HG03095 (cell line): ENCODE results near the gene POLR2A.
"Not testable (repeated sequence)": the region's sequence is repeated elsewhere in the genome, so short reads cannot be mapped to it uniquely, and the experiment has no call there.

Experiments used
- ATAC-seq: cut with Tn5 transposase; IDR thresholded peaks from one replicate; pipeline ENCODE4 v1.9.1; 2021; ENCODE audit warnings: moderate library complexity; ENCODE audit not compliant: unreplicated experiment

Gene POLR2A

GRCh38 chr17:7478276-7479212, 5.6 kb upstream of the POLR2A start:
- no peak for ATAC-seq

GRCh38 chr17:7479213-7480088, 4.7 kb upstream of the POLR2A start, which contains the start of gene ZBTB4:
ZBTB4 (minus strand) TSS chr17:7479631; CDS start chr17:7466801, 12,830 bp downstream.
- ATAC-seq = no peak

GRCh38 chr17:7480089-7480384, 4.1 kb upstream of the POLR2A start:
- no peak for ATAC-seq

GRCh38 chr17:7481275-7481674, 2.9 kb upstream of the POLR2A start, which contains the start of gene SLC35G6:
SLC35G6 (plus strand) TSS chr17:7481446; CDS start chr17:7481517, 71 bp downstream.
- ATAC-seq = not testable (repeated sequence)

DNA sequence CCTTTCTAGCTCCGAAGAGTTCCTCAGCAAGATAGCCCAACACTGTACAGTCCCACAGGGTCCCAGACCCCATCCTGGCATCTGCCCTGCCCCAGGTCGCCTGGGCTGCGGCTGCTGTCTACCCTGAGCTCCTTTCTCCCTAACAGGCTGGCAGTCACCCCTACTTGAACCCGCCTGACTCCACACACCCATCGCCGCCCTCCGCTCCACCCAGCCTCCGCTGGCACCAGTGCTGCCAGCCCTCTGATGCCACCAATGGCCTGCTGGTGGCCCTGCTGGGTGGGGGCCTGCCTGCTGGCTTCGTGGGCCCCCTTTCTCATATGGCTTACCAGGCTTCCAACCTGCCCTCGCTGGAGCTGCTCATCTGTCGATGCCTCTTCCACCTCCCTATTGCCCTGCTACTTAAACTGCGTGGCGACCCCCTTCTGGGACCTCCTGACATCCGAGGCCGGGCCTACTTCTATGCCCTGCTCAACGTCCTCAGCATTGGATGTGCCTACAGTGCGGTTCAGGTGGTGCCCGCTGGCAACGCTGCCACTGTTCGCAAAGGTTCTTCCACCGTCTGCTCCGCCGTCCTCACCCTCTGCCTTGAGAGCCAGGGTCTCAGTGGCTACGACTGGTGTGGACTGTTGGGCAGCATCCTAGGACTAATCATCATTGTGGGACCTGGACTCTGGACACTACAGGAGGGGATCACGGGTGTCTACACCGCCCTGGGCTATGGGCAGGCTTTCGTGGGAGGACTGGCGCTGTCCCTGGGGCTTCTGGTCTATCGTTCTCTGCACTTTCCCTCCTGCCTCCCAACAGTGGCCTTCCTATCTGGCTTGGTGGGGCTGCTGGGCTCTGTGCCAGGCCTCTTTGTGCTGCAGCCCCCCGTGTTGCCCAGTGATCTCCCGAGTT, 2.1 kb upstream of the POLR2A start:
- ATAC-seq = not testable (repeated sequence)

GRCh38 chr17:7482742-7483088, 1.5 kb upstream of the POLR2A start:
- not testable (repeated sequence) for ATAC-seq

DNA sequence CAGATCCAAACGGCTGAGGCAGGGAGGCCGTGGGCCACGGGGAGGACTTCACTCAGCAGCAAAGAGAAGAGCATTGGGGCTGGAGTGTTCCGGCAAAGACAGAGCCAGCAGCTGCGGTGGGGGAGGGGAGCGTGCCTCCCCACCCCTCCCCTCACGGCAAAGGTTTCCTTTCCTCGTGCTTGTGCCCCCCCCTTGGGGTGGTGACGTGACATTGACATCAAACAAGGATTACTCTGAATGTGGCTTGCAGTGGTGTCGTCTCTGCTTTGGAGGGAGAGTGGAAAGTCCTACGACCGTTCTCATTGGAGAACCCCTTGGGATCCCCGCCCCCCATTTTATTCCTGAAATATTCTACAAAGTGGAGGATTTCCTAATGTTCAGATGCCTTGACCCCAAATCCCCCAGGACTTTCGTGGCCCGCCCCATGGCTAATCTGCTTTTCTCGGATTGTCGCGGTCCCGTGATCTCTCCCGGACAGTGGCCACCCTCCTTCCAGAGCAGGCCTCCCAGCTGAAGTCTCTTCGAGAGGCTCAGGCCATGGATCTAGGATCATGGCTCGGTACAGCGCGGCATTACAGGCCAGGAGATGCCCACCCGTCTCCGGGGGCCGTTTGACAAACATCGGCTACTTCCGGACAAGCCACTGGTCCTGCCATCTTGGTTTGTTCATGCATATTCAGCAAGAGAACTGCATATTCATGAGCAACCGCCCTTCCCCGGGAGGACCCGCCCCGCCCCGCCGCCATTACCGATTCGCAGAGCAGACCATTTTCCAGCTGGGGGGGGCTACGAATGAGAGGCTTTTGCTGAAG, 705 bp upstream of the POLR2A start:
- ATAC-seq = peak; percentile 29

DNA sequence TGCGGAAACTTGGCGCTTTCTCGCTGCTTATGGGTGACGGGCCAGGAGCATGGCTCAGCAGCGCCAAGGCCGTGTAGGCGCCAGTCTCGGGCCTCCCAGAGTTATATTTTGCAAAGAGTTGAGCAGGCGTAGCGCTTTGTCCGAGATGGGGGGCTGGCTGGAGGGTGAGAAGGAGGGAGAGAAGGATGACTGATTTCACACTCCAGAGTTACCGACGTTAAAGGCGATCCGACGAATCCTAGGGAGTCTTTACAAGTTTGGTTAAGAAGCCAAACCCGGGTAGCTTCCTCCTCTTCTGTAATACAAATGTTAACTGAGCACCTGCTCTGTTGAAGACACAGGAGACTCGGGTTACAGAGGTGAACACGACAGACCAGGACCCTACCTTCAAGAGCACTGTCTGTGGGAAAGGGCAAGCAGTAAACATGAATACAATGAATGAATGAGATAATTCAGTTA, 782 bp downstream of the POLR2A start:
- ATAC-seq = no peak

DNA sequence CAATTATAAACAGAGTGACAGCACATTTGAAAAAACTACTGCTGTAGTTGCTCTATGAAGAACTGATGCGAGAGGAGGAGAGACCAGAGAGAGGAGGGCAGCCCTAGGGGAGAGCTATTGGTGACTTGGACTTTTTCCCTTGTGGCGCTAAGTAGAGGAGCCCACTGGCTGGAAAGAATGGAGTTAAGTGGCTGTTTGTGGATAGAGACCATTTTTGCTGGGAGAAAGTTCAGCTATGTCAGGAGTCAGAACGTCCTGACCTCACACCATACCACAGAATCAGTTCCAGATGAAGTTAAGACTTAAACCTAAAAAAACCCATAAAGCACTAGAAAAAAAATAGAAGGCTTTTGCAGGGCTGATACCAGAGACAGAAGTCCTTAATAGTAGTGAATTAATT, 2.0 kb downstream of the POLR2A start:
- ATAC-seq = no peak

- ATAC-seq = no peak
These were observed 6.0 kb downstream of the POLR2A start for GRCh38 chr17:7490144-7490543.

GRCh38 chr17:7491583-7491982, 7.4 kb downstream of the POLR2A start:
- ATAC-seq = no peak

GRCh38 chr17:7493941-7494340, 9.8 kb downstream of the POLR2A start:
- ATAC-seq = no peak

DNA sequence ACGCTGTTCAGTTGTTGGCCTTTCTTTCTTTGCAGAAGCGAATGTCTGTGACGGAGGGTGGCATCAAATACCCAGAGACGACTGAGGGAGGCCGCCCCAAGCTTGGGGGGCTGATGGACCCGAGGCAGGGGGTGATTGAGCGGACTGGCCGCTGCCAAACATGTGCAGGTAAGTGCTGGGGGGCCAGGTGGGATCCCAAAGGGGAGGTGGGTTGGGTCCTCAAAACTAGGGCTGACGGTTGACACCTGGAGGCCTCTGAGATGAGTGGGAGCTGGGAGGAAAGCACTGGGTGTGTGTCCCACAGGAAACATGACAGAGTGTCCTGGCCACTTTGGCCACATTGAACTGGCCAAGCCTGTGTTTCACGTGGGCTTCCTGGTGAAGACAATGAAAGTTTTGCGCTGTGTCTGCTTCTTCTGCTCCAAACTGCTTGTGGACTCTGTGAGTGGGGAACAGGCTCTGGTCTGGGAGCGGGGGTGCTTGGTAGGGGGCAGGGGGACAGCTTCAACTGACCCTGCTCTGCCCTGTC, 11.8 kb downstream of the POLR2A start:
- ATAC-seq = no peak

DNA sequence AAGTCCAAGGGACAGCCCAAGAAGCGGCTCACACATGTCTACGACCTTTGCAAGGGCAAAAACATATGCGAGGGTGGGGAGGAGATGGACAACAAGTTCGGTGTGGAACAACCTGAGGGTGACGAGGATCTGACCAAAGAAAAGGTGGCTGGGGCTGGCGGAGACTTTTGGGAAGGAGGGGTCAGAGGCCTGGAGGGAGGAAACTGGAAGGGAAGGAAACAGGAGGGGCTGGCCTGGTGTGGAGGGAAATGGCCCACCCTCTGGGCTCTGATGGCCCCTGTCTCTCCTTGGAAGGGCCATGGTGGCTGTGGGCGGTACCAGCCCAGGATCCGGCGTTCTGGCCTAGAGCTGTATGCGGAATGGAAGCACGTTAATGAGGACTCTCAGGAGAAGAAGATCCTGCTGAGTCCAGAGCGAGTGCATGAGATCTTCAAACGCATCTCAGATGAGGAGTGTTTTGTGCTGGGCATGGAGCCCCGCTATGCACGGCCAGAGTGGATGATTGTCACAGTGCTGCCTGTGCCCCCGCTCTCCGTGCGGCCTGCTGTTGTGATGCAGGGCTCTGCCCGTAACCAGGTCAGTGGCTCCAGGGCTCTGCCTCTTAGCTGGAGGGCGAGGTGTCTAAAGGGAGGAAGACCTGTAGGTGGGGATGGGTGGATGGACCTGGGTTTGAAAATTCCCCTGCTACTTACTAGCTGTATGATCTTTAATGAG, 12.5 kb downstream of the POLR2A start:
- ATAC-seq = no peak

DNA sequence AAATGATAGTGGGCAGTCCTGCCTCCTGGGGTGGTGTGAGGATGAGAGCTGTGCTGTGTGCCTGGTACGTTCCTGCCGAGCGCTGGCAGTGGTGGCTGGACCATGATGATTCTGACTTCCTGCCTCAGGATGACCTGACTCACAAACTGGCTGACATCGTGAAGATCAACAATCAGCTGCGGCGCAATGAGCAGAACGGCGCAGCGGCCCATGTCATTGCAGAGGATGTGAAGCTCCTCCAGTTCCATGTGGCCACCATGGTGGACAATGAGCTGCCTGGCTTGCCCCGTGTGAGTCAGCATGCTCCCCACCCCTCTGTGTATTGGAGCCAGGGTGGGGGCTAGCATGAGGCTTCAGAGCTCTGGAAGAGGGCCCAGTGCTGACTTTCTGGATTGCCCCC, 13.1 kb downstream of the POLR2A start:
- ATAC-seq = no peak

DNA sequence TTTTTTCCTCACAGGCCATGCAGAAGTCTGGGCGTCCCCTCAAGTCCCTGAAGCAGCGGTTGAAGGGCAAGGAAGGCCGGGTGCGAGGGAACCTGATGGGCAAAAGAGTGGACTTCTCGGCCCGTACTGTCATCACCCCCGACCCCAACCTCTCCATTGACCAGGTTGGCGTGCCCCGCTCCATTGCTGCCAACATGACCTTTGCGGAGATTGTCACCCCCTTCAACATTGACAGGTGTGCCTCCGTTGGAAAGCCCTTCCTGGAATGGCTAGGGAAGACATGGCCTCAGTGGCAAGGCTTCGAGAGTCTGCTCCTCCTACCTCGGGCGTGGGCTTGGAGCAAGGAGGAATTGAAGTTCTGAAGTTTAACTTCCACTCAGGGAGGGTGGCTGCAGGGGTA, 13.5 kb downstream of the POLR2A start:
- ATAC-seq = no peak

- no peak for ATAC-seq
These were observed 15.0 kb downstream of the POLR2A start for GRCh38 chr17:7499161-7499560.

DNA sequence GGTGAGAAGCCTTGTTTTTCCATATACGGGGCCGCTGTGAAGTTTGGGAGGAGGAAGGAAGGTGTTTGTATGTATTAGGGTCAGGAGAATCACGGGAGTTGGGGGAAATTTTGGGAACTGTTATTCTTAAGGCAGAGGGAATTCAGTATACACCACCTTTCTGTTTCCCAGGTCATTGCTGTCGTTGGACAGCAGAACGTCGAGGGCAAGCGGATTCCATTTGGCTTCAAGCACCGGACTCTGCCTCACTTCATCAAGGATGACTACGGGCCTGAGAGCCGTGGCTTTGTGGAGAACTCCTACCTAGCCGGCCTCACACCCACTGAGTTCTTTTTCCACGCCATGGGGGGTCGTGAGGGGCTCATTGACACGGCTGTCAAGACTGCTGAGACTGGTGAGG, 17.6 kb downstream of the POLR2A start:
- ATAC-seq = no peak
